ENCODE measurements around the gene FYN. TPM values are rescaled to one million over a fixed set of nuclear protein-coding genes. Genes with fewer than 3 reads are reported as not detected.

Gene FYN
- total and polyA plus RNA-seq, 2 of the 8 experiments (the other 6 are each of a cell fraction or from before 2014, with no cell fraction given) = 46.8 to 97.2 TPM

DNA sequence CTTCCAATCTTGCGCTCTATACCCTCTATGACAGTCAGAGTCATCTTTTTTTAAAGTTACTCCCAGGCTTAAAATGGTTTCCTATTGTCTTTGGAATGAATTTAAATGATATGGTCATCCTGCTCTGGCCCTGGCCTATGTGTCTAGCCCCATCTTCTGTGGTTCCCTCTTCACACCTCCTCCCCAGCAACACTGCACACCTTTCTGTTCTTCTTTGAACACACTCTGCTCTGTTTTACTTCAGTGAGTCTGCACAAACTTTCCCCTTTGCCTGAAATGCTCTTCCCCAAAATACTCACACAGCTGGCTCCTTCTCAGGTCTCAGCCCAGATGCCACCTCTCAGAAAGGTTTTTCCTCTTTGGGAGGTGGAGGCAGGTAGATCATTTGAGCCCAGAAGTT, 132.7 kb downstream of the FYN start:
- Histone ChIP-seq H3K79me2 (ENCODE audit: control insufficient read depth in 1 of 2, insufficient read depth in 2 of 2, low read length in 2 of 2) (no peaks in the 10 kb centered on the region; a peak in 1 of 4 replicates), H3K14ac (ENCODE audit: insufficient read length) (no peak overlapping the region), H3K18ac (ENCODE audit: extremely low read depth, low read length) (no peak overlapping the region), H3K56ac (replicated peaks; ENCODE audit: insufficient read length, low read depth, low read length) (no peak overlapping the region), H3K9me3 (ENCODE audit: insufficient read depth in 2 of 2, low read depth in 1 of 2, low read length in 1 of 2) (no peaks in the 10 kb centered on the region), H3K27ac (ENCODE audit: low read depth, low read length) (no peak overlapping the region), H3K4ac (replicated peaks; ENCODE audit: insufficient read length, low read depth, low read length) (no peak overlapping the region), H2BK15ac (ENCODE audit: low read length) (no peak overlapping the region), H2BK5ac (ENCODE audit: low read depth, low read length) (no peak overlapping the region), H2BK120ac (replicated peaks; ENCODE audit: low read depth, low read length) (no peak overlapping the region), H3K27me3 (replicated peaks in 1 of 4; ENCODE audit: control insufficient read depth in 3 of 4, extremely low read depth in 1 of 4, insufficient read depth in 3 of 4, low read length in 3 of 4) (no peaks in the 10 kb centered on the region), H4K20me1 (replicated peaks in 1 of 2; ENCODE audit: control insufficient read depth in 1 of 2, insufficient read depth in 2 of 2, low read length in 2 of 2) (no peaks in the 10 kb centered on the region), H3K23ac (ENCODE audit: insufficient read length) (no peak overlapping the region), H2AFZ (ENCODE audit: low read length) (no peak overlapping the region), H3K4me3 (ENCODE audit: extremely low read depth in 1 of 4, insufficient read depth in 2 of 4, low read depth in 3 of 4, low read length in 4 of 4) (no peak overlapping the region), H3K4me1 (replicated peaks in 1 of 4; ENCODE audit: control insufficient read depth in 3 of 4, insufficient read depth in 4 of 4, low read length in 3 of 4) (peaks cover 0 to 3% (median 0%) of the 10 kb centered on the region in 4 experiments; a peak in 3 of 7 replicates), H3K23me2 (ENCODE audit: low read depth, low read length) (no peaks in the 10 kb centered on the region), H4K8ac (ENCODE audit: extremely low read depth, insufficient read depth, low read length) (no peak overlapping the region), H3K79me1 (ENCODE audit: low read depth, low read length) (peaks cover 4% of the 10 kb centered on the region; the same call in 1 of the 2 replicates), H4K91ac (replicated peaks; ENCODE audit: insufficient read length, low read length) (no peak overlapping the region), H3K36me3 (ENCODE audit: control insufficient read depth in 2 of 4, insufficient read depth in 4 of 4, low read length in 3 of 4) (no peaks in the 10 kb centered on the region), H3K9ac (replicated peaks in 1 of 4; ENCODE audit: extremely low read depth in 1 of 4, low read depth in 3 of 4, low read length in 3 of 4) (no peak overlapping the region), H3K4me2 (ENCODE audit: insufficient read depth in 1 of 2, low read depth in 2 of 2, low read length in 2 of 2) (no peak overlapping the region), H2BK12ac (ENCODE audit: low read depth, low read length) (no peak overlapping the region), H2BK20ac (ENCODE audit: low read length) (no peak overlapping the region), H2AK5ac (ENCODE audit: low read depth, low read length) (no peak overlapping the region), H4K5ac (ENCODE audit: insufficient read length, low read depth, low read length) (no peak overlapping the region)
- ChIA-PET POLR2A (ENCODE audit: partially characterized antibody) (no interaction called here), CTCF (ENCODE audit: partially characterized antibody) (interaction anchor here (7.1 kb wide), 1 partner anchor 18 kb away, joined by 33 read pairs; no protein-coding TSS in a partner anchor)
- FAIRE-seq (no peak), DNase-seq (ENCODE audit: low read depth in 1 of 2, low spot score in 2 of 2) (no peak)
- 88% methylated on average over 1 of the region's 1 CpG; no CpG with 5 or more reads in 1 of the 2 experiments for WGBS, 2 experiments (ENCODE audit: extremely low coverage in 1 of 2, insufficient coverage in 1 of 2, insufficient read length in 1 of 2, insufficient replicate concordance in 2 of 2, low coverage in 1 of 2, low lambda C conversion rate in 2 of 2, missing lambda C conversion rate in 1 of 2)
- no peak for TF ChIP-seq NRF1 (IDR thresholded peaks at IDR 0.05; ENCODE audit: low read depth, low read length)
- TF ChIP-seq TEAD4 (IDR thresholded peaks at IDR 0.05; ENCODE audit: low read depth, low read length) = no peak
- TF ChIP-seq, protein P1, sequence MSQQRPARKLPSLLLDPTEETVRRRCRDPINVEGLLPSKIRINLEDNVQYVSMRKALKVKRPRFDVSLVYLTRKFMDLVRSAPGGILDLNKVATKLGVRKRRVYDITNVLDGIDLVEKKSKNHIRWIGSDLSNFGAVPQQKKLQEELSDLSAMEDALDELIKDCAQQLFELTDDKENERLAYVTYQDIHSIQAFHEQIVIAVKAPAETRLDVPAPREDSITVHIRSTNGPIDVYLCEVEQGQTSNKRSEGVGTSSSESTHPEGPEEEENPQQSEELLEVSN (IDR thresholded peaks at IDR 0.05) = no peak
- no peak for TF ChIP-seq GABPA (IDR thresholded peaks at IDR 0.05; ENCODE audit: borderline replicate concordance, insufficient read depth, low read length)
- TF ChIP-seq TCF12 (IDR thresholded peaks at IDR 0.05; ENCODE audit: low read depth, low read length) = no peak
- no peak for TF ChIP-seq ASH2L (IDR thresholded peaks at IDR 0.05; ENCODE audit: low read length)
- TF ChIP-seq, protein P2, sequence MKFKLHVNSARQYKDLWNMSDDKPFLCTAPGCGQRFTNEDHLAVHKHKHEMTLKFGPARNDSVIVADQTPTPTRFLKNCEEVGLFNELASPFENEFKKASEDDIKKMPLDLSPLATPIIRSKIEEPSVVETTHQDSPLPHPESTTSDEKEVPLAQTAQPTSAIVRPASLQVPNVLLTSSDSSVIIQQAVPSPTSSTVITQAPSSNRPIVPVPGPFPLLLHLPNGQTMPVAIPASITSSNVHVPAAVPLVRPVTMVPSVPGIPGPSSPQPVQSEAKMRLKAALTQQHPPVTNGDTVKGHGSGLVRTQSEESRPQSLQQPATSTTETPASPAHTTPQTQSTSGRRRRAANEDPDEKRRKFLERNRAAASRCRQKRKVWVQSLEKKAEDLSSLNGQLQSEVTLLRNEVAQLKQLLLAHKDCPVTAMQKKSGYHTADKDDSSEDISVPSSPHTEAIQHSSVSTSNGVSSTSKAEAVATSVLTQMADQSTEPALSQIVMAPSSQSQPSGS (IDR thresholded peaks at IDR 0.05; ENCODE audit: low read length) = no peak
- TF ChIP-seq SRF (IDR thresholded peaks at IDR 0.05; ENCODE audit: low read depth, low read length) = no peak
- no peak for TF ChIP-seq POLR2A (IDR thresholded peaks at IDR 0.05; ENCODE audit: control extremely low read depth in 1 of 2, low read depth in 2 of 2, low read length in 2 of 2)
- TF ChIP-seq CREB1 (IDR thresholded peaks at IDR 0.05) = no peak
- TF ChIP-seq SUZ12 (IDR thresholded peaks at IDR 0.05; ENCODE audit: low read length) = no peak
- TF ChIP-seq HDAC6 (IDR thresholded peaks at IDR 0.05; ENCODE audit: low read depth, low read length) = no peak
- TF ChIP-seq SIRT6 (IDR thresholded peaks at IDR 0.05; ENCODE audit: low read length) = no peak
- TF ChIP-seq NANOG (IDR thresholded peaks at IDR 0.05; ENCODE audit: insufficient read depth, low read depth, low read length, poor library complexity, severe bottlenecking) = no peak
